ENCODE measurements around the gene PGAP3.

The PGAP3 gene

GRCh38 chr17:39660397-39661385, 27.2 kb downstream of the PGAP3 start:
- DNase-seq (ENCODE audit: low read depth in 2 of 2): no peak

- DNase-seq (ENCODE audit: low read depth in 2 of 2): no peak
Observed at GRCh38 chr17:39660011-39660360, 27.9 kb downstream of the PGAP3 start.

GRCh38 chr17:39659279-39660010, 28.4 kb downstream of the PGAP3 start:
- DNase-seq (ENCODE audit: low read depth in 2 of 2): no peak

- no peak for DNase-seq (ENCODE audit: low read depth in 2 of 2)
Observed at GRCh38 chr17:39658760-39659159, 29.1 kb downstream of the PGAP3 start.

- no peak for DNase-seq (ENCODE audit: low read depth in 2 of 2)
Observed at GRCh38 chr17:39658346-39658745, 29.5 kb downstream of the PGAP3 start.

- no peak for DNase-seq (ENCODE audit: low read depth in 2 of 2)
Observed at GRCh38 chr17:39655105-39655504, 32.8 kb downstream of the PGAP3 start.

- DNase-seq (ENCODE audit: low read depth in 2 of 2): peak; percentile 71 to 78
Observed at GRCh38 chr17:39653662-39654331, 34.1 kb downstream of the PGAP3 start.

GRCh38 chr17:39653316-39653661, 34.6 kb downstream of the PGAP3 start:
- DNase-seq (ENCODE audit: low read depth in 2 of 2): no peak

GRCh38 chr17:39652587-39653315, 35.1 kb downstream of the PGAP3 start:
- DNase-seq (ENCODE audit: low read depth in 2 of 2): no peak

GRCh38 chr17:39651923-39652586, 35.8 kb downstream of the PGAP3 start:
- DNase-seq (ENCODE audit: low read depth in 2 of 2): no peak

GRCh38 chr17:39650121-39650579, 37.7 kb downstream of the PGAP3 start:
- no peak for DNase-seq (ENCODE audit: low read depth in 2 of 2)

- DNase-seq (ENCODE audit: low read depth in 2 of 2): no peak
Observed at GRCh38 chr17:39648616-39649366, 39.1 kb downstream of the PGAP3 start.

- DNase-seq (ENCODE audit: low read depth in 2 of 2): no peak
Observed at GRCh38 chr17:39647256-39647655, 40.6 kb downstream of the PGAP3 start.

GRCh38 chr17:39643271-39643670, 44.6 kb downstream of the PGAP3 start:
- no peak for DNase-seq (ENCODE audit: low read depth in 2 of 2)

GRCh38 chr17:39642291-39643074, 45.4 kb downstream of the PGAP3 start:
- DNase-seq (ENCODE audit: low read depth in 2 of 2): no peak

- DNase-seq (ENCODE audit: low read depth in 2 of 2): no peak
Observed at GRCh38 chr17:39641883-39642282, 46.0 kb downstream of the PGAP3 start.

GRCh38 chr17:39641097-39641496, 46.8 kb downstream of the PGAP3 start:
- no peak for DNase-seq (ENCODE audit: low read depth in 2 of 2)

- no peak for DNase-seq (ENCODE audit: low read depth in 2 of 2)
Observed at GRCh38 chr17:39640591-39641031, 47.2 kb downstream of the PGAP3 start.

Data from stimulated activated CD4-positive, alpha-beta T cell treated with anti-CD3 and anti-CD28 coated beads, Interleukin-15, amount 100 ng/mL, for 48 hours (primary cell).